Chondrocyte (in vitro differentiated cells): Measurements from ENCODE around the gene KLHL10. TPM values are rescaled to one million over a fixed set of nuclear protein-coding genes. Genes with fewer than 3 reads are reported as not detected.

Experiments used
- DNase-seq: peaks from one replicate; pipeline ENCODE4 v3.0.0; 2021; ENCODE audit warnings: mixed read lengths, low spot score
- H3K27ac Mint-ChIP-seq: one replicate; pipeline ENCODE4 v1.8.0; 2021; ENCODE audit warnings: mild to moderate bottlenecking, moderate library complexity, mixed read lengths; ENCODE audit not compliant: unreplicated experiment
- H3K27me3 Mint-ChIP-seq: 2 replicates; pipeline ENCODE4 v1.8.0; 2021; ENCODE audit warnings: low read depth, mixed read lengths
- H3K36me3 Mint-ChIP-seq: 2 replicates; pipeline ENCODE4 v1.8.0; 2021; ENCODE audit warnings: low read depth, mixed read lengths
- H3K4me1 Mint-ChIP-seq: 2 replicates; pipeline ENCODE4 v1.8.0; 2021; ENCODE audit warnings: low read depth, mild to moderate bottlenecking, mixed read lengths
- H3K4me3 Mint-ChIP-seq: one replicate; pipeline ENCODE4 v1.8.0; 2021; ENCODE audit warnings: mild to moderate bottlenecking, moderate library complexity, mixed read lengths; ENCODE audit not compliant: unreplicated experiment
- H3K9me3 Mint-ChIP-seq: 2 replicates; pipeline ENCODE4 v1.8.0; 2021; ENCODE audit warnings: low read depth, mixed read lengths
- CTCF ChIP-seq: fragments of 200-600 bp; sonication (generic); IDR thresholded peaks from 2 replicates; pipeline ENCODE4 v1.5.0; 2021; ENCODE audit warnings: antibody characterized with exemption, mild to moderate bottlenecking, moderate library complexity
- total RNA-seq: library from RNA; stranded (reverse); gene quantifications from 3 replicates; pipeline ENCODE4 v1.2.1, GENCODE V29; 2021

KLHL10 gene
- total RNA-seq, 1 donor from 2014 or later: not detected

- Mint-ChIP-seq H3K4me1 (peaks cover 24% of the 10 kb centered on the region), H3K27me3 (no peaks in the 10 kb centered on the region), H3K27ac (peak overlapping the region; percentile 27), H3K36me3 (peaks cover 22% of the 10 kb centered on the region), H3K4me3 (no peak overlapping the region), H3K9me3 (no peaks in the 10 kb centered on the region)
- no peak for TF ChIP-seq CTCF
- DNase-seq: no peak
These were observed 19.6 kb upstream of the KLHL10 start for GRCh38 chr17:41818024-41818423.

- no peaks in the 10 kb centered on the region for H3K9me3 Mint-ChIP-seq
- peak overlapping the region; percentile 27 for H3K27ac Mint-ChIP-seq
- no peak for DNase-seq
- H3K27me3 Mint-ChIP-seq: no peaks in the 10 kb centered on the region
- no peak overlapping the region for H3K4me3 Mint-ChIP-seq
- H3K4me1 Mint-ChIP-seq: peaks cover 5% of the 10 kb centered on the region
- no peak for TF ChIP-seq CTCF
- H3K36me3 Mint-ChIP-seq: peaks cover 21% of the 10 kb centered on the region
These were observed 15.8 kb upstream of the KLHL10 start for GRCh38 chr17:41821776-41822175.

- H3K27ac Mint-ChIP-seq: peak overlapping the region; percentile 36
- TF ChIP-seq CTCF: no peak
- no peaks in the 10 kb centered on the region for H3K27me3 Mint-ChIP-seq
- H3K36me3 Mint-ChIP-seq: peaks cover 17% of the 10 kb centered on the region
- H3K4me1 Mint-ChIP-seq: no peaks in the 10 kb centered on the region
- H3K4me3 Mint-ChIP-seq: no peak overlapping the region
- no peaks in the 10 kb centered on the region for H3K9me3 Mint-ChIP-seq
- DNase-seq: no peak
These were observed 15.1 kb upstream of the KLHL10 start for GRCh38 chr17:41822216-41823140.

- TF ChIP-seq CTCF: no peak
- Mint-ChIP-seq H3K27me3 (no peaks in the 10 kb centered on the region), H3K36me3 (peaks cover 16% of the 10 kb centered on the region), H3K27ac (no peak overlapping the region), H3K4me1 (no peaks in the 10 kb centered on the region), H3K4me3 (no peak overlapping the region), H3K9me3 (no peaks in the 10 kb centered on the region)
- no peak for DNase-seq
These were observed 14.5 kb upstream of the KLHL10 start for GRCh38 chr17:41823141-41823524.

GRCh38 chr17:41823580-41823979 lies 14.0 kb upstream of the KLHL10 start:
- H3K36me3 Mint-ChIP-seq: peaks cover 15% of the 10 kb centered on the region
- H3K4me3 Mint-ChIP-seq: no peak overlapping the region
- TF ChIP-seq CTCF: no peak
- peak overlapping the region; percentile 33 for H3K27ac Mint-ChIP-seq
- H3K27me3 Mint-ChIP-seq: no peaks in the 10 kb centered on the region
- H3K9me3 Mint-ChIP-seq: no peaks in the 10 kb centered on the region
- H3K4me1 Mint-ChIP-seq: no peaks in the 10 kb centered on the region
- no peak for DNase-seq
